Heart left ventricle (tissue), 16 donors: ENCODE data around the gene ASAP2. TPM values are rescaled to one million over a fixed set of nuclear protein-coding genes. Genes with fewer than 3 reads are reported as not detected.

Experiments
- ATAC-seq, 4 donors: fragments of 200-7000 bp; cut with Tn5 transposase; one replicate each; pipeline ENCODE4 v1.9.1; 2020 to 2022; ENCODE audit warnings: moderate library complexity in 4 of 4, mild to moderate bottlenecking in 3 of 4, moderate number of reproducible peaks in 1 of 4
- DNase-seq, 5 donors: peaks; one replicate each; pipeline ENCODE4 v3.0.0-alpha.2; 2020
- H3K27ac ChIP-seq, 12 donors: fragments of 200-600 bp; sonication (generic) in 4 of 12; one replicate each; pipeline versions ENCODE4 v1.5.0 to v1.8.0; 2016 to 2022; ENCODE audit warnings: mild to moderate bottlenecking in 2 of 12
- H3K27me3 ChIP-seq, 9 donors: fragments of 200-600 bp; sonication (generic) in 2 of 9; one replicate each; pipeline versions ENCODE4 v1.5.1 to v1.8.0; 2016 to 2022; ENCODE audit warnings: mild to moderate bottlenecking in 3 of 9
- H3K36me3 ChIP-seq, 9 donors: fragments of 200-600 bp; sonication (generic) in 2 of 9; one replicate each; pipeline versions ENCODE4 v1.5.0 to v1.8.0; 2018 to 2022; ENCODE audit warnings: mild to moderate bottlenecking in 2 of 9
- H3K4me1 ChIP-seq, 12 donors: fragments of 200-600 bp; sonication (generic) in 4 of 12; one replicate each; pipeline versions ENCODE4 v1.5.0 to v1.8.0; 2016 to 2022; ENCODE audit warnings: mild to moderate bottlenecking in 3 of 12
- H3K4me3 ChIP-seq, 12 donors: fragments of 200-600 bp; sonication (generic) in 4 of 12; one replicate each; pipeline versions ENCODE4 v1.5.0 to v1.8.0; 2017 to 2022; ENCODE audit warnings: mild to moderate bottlenecking in 9 of 12, moderate library complexity in 4 of 12
- H3K9me3 ChIP-seq, 12 donors: fragments of 200-600 bp; sonication (generic) in 4 of 12; one replicate each; pipeline versions ENCODE4 v1.5.0 to v1.8.0; 2016 to 2022; ENCODE audit warnings: mild to moderate bottlenecking in 1 of 12
- POLR2A ChIP-seq, 2 donors: fragments of 450-650 bp; IDR thresholded peaks; one replicate each; pipeline ENCODE4 v1.6.1; 2017; ENCODE audit warnings: antibody characterized with exemption in 2 of 2, mild to moderate bottlenecking in 2 of 2, moderate library complexity in 2 of 2
- WGBS, 4 donors: extraction: QIAGEN DNeasy Blood & Tissue Kit in 2 of 4; methylation state at CpG; one replicate each; pipeline versions ENCODE4 v1.1.5 to v1.1.7; 2013 to 2018; 5-methylcytosine and 5-hydroxymethylcytosine counted together
- intact Hi-C, 10 donors: fragments of 100-400 bp; cut with DNase I; formaldehyde crosslinking; loops; one replicate each; pipeline versions ENCODE4 v1.11.1 to v1.14.2; 2022
- polyA plus RNA-seq, 2 donors: library from polyadenylated mRNA; stranded (reverse); fragments of 200-250 nt; gene quantifications; one replicate each; pipeline ENCODE4 v1.2.3, GENCODE V29; 2013
- total RNA-seq, 9 donors: library from RNA; depleted of rRNA in 2 of 9; stranded (reverse); fragments of >200 nt in 2 of 9; fragmentation: NEBNext Ultra II Directional in 3 of 9; extraction: Animal tissue kit (Norgen Biotek cat#: 25700) in 3 of 9; gene quantifications; one replicate each; pipeline versions ENCODE4 v1.1.0 to v1.2.4, GENCODE V29; 2016 to 2023
- TF ChIP-seq, protein P1 (sequence below), 12 donors: fragments of 200-600 bp; sonication (generic) in 4 of 12; IDR thresholded peaks; one replicate each; pipeline versions ENCODE4 v1.5.0 to v1.8.0; 2018 to 2022; ENCODE audit warnings: antibody characterized with exemption in 12 of 12, mild to moderate bottlenecking in 5 of 12
- donor health status: ischemic (EF 13 %, LVEDD 7.1; RV severe dilation, severe dysfunction).
- donor health status: healthy with polysubstance abuse.
- donor health status: DM: no; HTN: yes; CAD: no.
- donor health status: DM: no; HTN: no; CAD: no.
- donor health status: ischemic (EF 25% LVEDD 6.9; RV normal size, moderate dysfunction).
- donor health status: ischemic (EF 25% LVEDD 5.7; RV mildly dilated, moderate dysfunction).
- donor health status: healthy.
- donor health status: DM: yes; HTN: yes; CAD: no.
- donor health status: ischemic (EF 35%, LVEDD 5.7; RV mildly dilated, moderate dysfunction).
- donor health status: nonischemic (EF 11% LVEDD 7.7; RV severe dilation, severe dysfunction).
- donor health status: DM: yes; HTN: yes; CAD: no.
- donor health status: PGD.
- donor health status: ischemic (EF 29% LVEDD 5.4; RV normal size, mild dysfunction).
- donor health status: nonischemic (EF 23%, LVEDD 6.1; RV moderate dilation, normal function).

The ASAP2 gene
- total and polyA plus RNA-seq, 11 donors = 6.7 to 17.0 (median 11.9) TPM

DNA sequence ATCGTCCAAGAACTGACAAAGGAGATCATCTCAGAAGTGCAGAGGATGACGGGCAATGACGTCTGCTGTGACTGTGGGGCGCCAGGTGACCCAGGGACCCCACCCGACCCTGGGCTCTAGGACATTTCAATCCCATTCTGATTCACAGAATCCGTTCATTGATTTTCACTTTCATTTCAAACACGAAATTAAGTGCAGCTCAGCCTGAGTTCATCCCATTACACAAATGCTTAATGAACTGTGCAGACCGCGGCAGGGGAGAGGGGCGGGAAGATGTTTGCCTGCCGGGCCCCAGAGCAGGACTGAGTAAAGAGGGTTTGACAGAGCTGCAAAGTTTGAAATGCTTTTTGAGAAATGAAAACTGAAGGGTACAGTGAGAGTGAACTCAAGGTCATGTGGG is 149.6 kb downstream of the ASAP2 start:
- Histone ChIP-seq H3K9me3 (no peaks in the 10 kb centered on the region), H3K36me3 (peaks cover 0 to 100% (median 64%) of the 10 kb centered on the region in 9 donors), H3K27me3 (no peaks in the 10 kb centered on the region), H3K27ac (no peak overlapping the region), H3K4me1 (no peaks in the 10 kb centered on the region), H3K4me3 (no peak overlapping the region)
- 90 to 93% (median 91%) methylated on average over 11 of the region's 11 CpGs for WGBS, 4 donors
- DNase-seq (no peak), ATAC-seq (no peak)
- intact Hi-C loops = no loop called here
- TF ChIP-seq, protein P1, sequence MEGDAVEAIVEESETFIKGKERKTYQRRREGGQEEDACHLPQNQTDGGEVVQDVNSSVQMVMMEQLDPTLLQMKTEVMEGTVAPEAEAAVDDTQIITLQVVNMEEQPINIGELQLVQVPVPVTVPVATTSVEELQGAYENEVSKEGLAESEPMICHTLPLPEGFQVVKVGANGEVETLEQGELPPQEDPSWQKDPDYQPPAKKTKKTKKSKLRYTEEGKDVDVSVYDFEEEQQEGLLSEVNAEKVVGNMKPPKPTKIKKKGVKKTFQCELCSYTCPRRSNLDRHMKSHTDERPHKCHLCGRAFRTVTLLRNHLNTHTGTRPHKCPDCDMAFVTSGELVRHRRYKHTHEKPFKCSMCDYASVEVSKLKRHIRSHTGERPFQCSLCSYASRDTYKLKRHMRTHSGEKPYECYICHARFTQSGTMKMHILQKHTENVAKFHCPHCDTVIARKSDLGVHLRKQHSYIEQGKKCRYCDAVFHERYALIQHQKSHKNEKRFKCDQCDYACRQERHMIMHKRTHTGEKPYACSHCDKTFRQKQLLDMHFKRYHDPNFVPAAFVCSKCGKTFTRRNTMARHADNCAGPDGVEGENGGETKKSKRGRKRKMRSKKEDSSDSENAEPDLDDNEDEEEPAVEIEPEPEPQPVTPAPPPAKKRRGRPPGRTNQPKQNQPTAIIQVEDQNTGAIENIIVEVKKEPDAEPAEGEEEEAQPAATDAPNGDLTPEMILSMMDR (IDR thresholded peaks at IDR 0.05) = no peak
- no peak for TF ChIP-seq POLR2A (IDR thresholded peaks at IDR 0.05)

DNA sequence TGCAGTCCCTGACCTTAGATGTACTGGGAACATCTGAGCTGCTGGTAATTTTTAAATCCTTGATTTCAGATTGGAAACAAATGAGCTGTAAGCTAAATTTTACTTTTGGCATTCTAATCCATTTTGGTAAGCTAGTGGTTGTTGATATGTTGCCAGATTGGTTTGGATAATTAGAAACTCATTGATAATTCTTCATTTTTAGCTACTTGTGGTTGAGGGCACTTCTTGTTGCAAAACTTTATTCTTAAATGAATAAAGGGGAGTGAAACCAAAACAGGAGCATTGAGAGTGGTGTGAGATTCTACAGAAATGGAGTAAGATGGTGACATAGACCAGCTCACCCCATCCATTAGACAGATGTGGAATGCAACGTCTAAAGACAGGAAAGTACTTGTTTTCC is 152.2 kb downstream of the ASAP2 start:
- Histone ChIP-seq H3K4me1 (no peaks in the 10 kb centered on the region), H3K27ac (no peak overlapping the region), H3K27me3 (no peaks in the 10 kb centered on the region), H3K4me3 (no peak overlapping the region), H3K9me3 (no peaks in the 10 kb centered on the region), H3K36me3 (peaks cover 0 to 98% (median 59%) of the 10 kb centered on the region in 9 donors)
- TF ChIP-seq, protein P1 (IDR thresholded peaks at IDR 0.05) = no peak
- no peak for TF ChIP-seq POLR2A (IDR thresholded peaks at IDR 0.05)
- intact Hi-C loops = no loop called here
- 48 to 55% (median 48%) methylated on average over 1 of the region's 1 CpG for whole genome bisulfite sequencing, 4 donors
- no peak for DNase-seq
- ATAC-seq = no peak

DNA sequence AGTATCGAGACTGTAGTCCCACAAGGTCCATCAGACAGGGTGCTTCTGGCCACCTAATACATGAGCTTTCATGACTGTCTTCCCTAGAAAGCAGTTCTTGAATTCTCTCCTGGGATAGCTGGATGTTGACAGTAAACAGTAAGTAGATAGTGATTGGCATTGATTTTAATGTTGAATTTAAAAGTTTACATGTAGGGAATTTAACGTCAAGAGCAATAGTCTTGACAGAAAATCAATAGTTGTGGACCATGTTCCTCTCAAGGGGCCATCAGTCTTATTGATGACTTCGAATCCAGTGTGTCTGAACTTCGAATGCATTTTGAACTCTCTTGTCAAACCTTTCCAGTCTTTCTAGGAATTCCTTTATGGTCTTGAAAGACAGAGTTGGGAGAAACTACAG is 152.9 kb downstream of the ASAP2 start:
- H3K27ac ChIP-seq = no peak overlapping the region
- DNase-seq = no peak
- H3K9me3 ChIP-seq = no peaks in the 10 kb centered on the region
- H3K36me3 ChIP-seq = peaks cover 0 to 98% (median 60%) of the 10 kb centered on the region in 9 donors
- no peak overlapping the region for H3K4me3 ChIP-seq
- intact Hi-C loops = no loop called here
- no peaks in the 10 kb centered on the region for H3K4me1 ChIP-seq
- no peaks in the 10 kb centered on the region for H3K27me3 ChIP-seq
- WGBS, 4 donors = 87 to 93% (median 92%) methylated on average over 4 of the region's 4 CpGs
- TF ChIP-seq, protein P1 (IDR thresholded peaks at IDR 0.05) = no peak
- no peak for TF ChIP-seq POLR2A (IDR thresholded peaks at IDR 0.05)
- no peak for ATAC-seq

DNA sequence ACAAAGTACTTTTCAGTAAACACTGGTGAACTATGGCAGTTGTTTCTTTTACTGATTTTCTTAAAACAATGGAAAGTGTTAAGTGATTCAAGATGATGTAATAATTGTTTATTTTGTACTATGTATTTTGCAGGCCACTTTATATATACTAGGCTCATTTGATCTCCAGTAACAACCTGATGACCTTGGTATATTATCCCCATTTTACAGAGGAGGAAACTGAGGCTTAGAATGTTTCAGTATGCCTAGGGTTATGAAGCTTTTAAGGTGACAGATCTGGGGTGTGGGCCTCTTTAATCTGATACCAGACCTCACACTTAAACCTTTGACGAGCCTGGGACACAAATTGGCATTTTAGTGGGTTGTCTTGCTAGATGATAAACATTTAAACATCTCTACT is 153.5 kb downstream of the ASAP2 start:
- no peaks in the 10 kb centered on the region for H3K9me3 ChIP-seq
- H3K36me3 ChIP-seq = peaks cover 0 to 98% (median 66%) of the 10 kb centered on the region in 9 donors
- TF ChIP-seq POLR2A (IDR thresholded peaks at IDR 0.05) = no peak
- TF ChIP-seq, protein P1 (IDR thresholded peaks at IDR 0.05) = no peak
- ATAC-seq = no peak
- WGBS, 4 donors = 89 to 98% (median 90%) methylated on average over 1 of the region's 1 CpG
- H3K4me3 ChIP-seq = no peak overlapping the region
- intact Hi-C loops = no loop called here
- H3K27me3 ChIP-seq = no peaks in the 10 kb centered on the region
- no peak overlapping the region for H3K27ac ChIP-seq
- DNase-seq = no peak
- peaks cover 0 to 4% (median 0%) of the 10 kb centered on the region in 12 donors for H3K4me1 ChIP-seq
